Choroid plexus epithelial cell (primary cell): Measurements from ENCODE around the gene OSTF1.

Experiments used
- DNase-seq: peaks from one replicate; pipeline ENCODE4 v3.0.0-alpha.2; 2010; ENCODE audit warnings: low read depth
- H3K4me3 ChIP-seq: 2 replicates; pipeline ENCODE4 v1.5.1; 2011; ENCODE audit warnings: low read depth, mild to moderate bottlenecking, control low read depth, low read length, moderate library complexity
- TF ChIP-seq, protein P1 (sequence below): conservative IDR thresholded peaks from 2 replicates; pipeline ENCODE4 v1.5.1; 2011; ENCODE audit warnings: low read depth, mild to moderate bottlenecking, control low read depth, inconsistent platforms, low read length, moderate library complexity

The OSTF1 gene

DNA sequence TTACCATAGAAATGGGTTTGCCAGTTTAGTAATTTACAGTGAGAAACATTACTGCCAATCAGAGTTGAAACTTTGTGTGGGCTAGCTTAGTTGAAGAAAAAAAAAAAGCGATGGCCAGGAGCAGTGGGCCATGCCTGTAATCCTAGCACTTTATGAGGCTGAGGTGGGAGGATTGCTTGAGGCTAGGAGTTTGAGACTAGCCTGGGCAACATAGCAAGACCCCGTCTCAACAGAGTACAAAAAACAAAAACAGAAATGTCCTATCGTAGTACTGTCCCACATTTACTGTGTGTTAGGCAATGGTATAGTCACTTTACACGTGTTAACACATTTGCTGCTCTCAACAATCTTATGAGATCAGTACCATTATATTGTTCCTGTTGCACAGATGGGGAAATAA is 2.3 kb downstream of the OSTF1 start:
- DNase-seq, result no peak
- TF ChIP-seq, protein P1, sequence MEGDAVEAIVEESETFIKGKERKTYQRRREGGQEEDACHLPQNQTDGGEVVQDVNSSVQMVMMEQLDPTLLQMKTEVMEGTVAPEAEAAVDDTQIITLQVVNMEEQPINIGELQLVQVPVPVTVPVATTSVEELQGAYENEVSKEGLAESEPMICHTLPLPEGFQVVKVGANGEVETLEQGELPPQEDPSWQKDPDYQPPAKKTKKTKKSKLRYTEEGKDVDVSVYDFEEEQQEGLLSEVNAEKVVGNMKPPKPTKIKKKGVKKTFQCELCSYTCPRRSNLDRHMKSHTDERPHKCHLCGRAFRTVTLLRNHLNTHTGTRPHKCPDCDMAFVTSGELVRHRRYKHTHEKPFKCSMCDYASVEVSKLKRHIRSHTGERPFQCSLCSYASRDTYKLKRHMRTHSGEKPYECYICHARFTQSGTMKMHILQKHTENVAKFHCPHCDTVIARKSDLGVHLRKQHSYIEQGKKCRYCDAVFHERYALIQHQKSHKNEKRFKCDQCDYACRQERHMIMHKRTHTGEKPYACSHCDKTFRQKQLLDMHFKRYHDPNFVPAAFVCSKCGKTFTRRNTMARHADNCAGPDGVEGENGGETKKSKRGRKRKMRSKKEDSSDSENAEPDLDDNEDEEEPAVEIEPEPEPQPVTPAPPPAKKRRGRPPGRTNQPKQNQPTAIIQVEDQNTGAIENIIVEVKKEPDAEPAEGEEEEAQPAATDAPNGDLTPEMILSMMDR, result no peak
- no peak overlapping the region for H3K4me3 ChIP-seq

DNA sequence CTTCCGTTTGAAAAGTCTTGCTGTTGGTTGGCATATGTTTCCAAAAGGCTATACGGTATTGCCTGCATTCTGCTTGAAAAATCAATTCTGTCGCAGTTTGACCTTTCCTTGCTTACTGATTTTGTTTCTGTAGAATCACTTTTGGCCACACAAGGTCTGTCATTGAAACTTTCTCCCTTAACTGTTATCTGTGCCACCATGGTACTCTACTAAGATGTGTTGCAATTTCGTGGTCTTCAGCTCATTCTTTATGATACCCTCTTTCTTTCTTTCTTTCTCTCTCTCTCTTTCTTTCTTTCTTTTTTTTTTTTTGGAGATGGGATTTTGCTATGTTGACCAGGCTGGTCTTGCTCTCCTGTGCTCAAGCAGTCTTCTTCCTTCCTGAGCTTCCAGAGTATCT is 4.5 kb downstream of the OSTF1 start:
- TF ChIP-seq, protein P1, result no peak
- no peak overlapping the region for H3K4me3 ChIP-seq

DNA sequence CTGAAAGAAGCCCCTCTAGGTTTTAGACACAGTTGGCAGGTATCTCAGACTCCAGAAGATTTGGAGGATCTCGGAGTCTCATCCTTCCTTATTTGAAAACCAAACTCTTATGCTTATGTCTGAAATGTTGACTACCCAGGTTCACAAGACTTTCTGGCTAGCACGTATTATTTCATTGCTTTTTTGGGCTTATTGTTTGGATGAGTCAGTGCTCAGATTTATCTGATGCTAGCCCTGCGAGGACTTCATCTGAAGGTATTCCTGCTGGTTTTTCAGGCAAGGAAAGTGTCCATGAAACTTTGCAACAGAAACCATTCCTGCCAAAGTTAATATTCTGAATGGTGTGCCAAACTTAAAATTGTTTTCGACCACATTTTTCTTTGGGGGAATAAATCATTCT is 8.5 kb downstream of the OSTF1 start:
- TF ChIP-seq, protein P1, result no peak
- no peak for DNase-seq
- no peak overlapping the region for H3K4me3 ChIP-seq

More for the DNA sequence above, 4.5 kb downstream of the OSTF1 start:
- DNase-seq, result no peak

DNA sequence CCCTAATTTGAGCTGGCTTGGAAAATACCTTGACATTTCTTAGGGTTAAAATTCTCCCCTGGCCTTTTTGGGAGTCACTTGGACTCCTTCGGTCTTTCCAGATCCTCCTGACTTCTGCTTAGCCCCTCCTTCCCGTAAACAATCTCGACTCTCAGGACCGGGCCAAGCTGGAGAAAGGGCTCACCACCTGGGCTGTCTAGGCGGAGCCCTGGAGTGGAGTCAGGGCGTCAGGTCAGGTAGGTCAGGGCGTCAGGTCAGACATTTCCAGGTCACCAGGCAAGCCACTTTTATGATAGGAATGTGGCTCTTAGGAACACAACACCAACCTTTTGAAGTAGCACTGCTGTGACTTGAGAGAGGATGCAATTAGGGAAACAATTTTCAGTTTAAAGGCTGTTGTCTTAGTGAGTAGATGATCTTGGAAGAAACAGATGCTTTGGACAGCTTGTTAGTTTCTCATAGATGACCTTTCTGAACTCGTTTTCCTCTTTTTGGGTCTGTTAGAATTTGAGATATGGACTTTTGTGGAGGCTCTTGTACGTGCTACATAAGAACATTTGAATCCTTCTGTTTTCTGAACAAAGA is 12.8 kb downstream of the OSTF1 start:
- no peak overlapping the region for H3K4me3 ChIP-seq
- TF ChIP-seq, protein P1, result no peak
- DNase-seq, result no peak

DNA sequence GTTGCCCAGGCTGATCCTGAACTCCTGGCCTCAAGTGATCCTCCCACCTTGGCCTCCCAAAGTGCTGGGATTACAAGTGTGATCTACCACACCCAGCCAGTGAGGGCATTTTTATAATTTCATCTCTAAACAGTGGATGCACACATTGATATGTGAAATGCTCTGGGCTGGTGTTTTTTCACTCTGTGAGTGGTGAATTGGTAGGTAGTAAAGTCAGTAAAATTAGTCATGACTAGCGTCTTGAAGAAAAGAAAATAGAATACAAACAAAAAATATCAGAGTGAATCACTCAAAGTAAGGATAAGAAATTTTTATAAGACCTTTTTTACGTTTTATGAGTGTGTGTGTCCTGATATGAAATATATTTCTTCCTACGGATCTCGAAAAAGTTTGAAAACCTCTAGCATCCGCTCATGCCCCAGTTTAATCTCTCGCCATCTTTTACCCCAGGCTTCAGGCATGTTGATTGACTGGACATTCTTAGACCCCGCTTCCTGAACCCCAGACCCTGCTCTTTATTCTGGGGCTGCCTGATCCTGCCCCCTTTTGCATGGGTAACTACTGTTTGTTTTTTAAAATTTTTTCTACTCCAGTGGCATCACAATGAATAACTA is 14.0 kb downstream of the OSTF1 start:
- TF ChIP-seq, protein P1, result no peak
- no peak for DNase-seq
- no peak overlapping the region for H3K4me3 ChIP-seq

DNA sequence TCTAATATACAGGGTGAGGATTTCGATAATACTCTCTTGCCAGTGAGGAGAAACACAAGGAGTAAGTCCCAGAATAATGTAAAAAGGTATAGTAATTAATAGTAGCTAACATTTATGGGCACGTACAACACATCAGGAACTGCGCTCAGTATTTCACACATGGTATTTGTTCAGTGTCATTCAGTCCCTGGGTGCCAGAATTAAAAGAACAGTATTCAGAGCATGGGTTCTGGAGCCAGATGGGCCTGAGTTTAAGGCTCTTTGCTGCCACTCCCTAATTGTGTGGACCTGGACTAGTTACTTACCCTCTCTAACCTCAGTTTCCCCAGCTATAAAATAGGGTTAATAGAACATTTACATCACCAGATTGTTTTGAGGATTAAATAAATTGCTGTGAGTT is 16.3 kb downstream of the OSTF1 start:
- TF ChIP-seq, protein P1, result no peak
- no peak for DNase-seq
- H3K4me3 ChIP-seq, result no peak overlapping the region

DNA sequence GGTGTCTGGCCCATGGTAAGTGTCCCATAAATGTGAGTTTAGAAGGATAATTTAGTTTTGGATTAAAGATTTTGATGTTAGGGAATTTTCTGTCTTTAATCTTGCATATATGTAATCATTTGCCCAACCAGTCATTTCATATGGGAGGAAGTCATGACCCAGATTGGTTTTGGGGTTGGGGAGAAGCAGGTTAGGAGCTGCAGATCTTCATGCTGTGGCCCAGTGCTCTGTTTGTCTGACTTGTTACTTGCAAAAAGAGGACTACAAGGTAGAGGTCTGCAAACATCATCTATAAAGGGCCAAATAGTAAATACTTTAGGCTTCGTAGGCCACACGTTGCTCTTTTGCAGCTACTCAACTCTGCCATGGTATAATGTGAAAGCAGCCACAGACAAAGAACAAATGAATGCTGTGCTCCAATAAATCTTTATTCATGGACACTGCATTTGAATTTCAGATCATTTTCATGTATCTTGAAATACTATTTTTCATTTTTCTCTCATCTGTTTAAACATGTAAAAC is 16.8 kb downstream of the OSTF1 start:
- no peak overlapping the region for H3K4me3 ChIP-seq
- TF ChIP-seq, protein P1, result no peak
- no peak for DNase-seq
